H1 (cell line): Measurements from ENCODE around the gene SPARC. TPM values are rescaled to one million over a fixed set of nuclear protein-coding genes. Genes with fewer than 3 reads are reported as not detected.

Experiments
- polyA plus RNA-seq, 7 experiments: library from polyadenylated mRNA; depleted of rRNA in 3 of 7; stranded (reverse) in 5 of 7; unstranded in 2 of 7; fragments of >200 nt in 5 of 7; fragments of 200-250 nt in 2 of 7; gene quantifications; 1 replicate in 5 of 7; 2 replicates in 1 of 7; 4 replicates in 1 of 7; pipeline versions ENCODE4 v1.2.1 to v1.2.3, GENCODE V29; 2011 to 2013; ENCODE audit warnings: missing spikeins in 2 of 7, mixed read lengths in 2 of 7
- total RNA-seq: library from RNA; stranded (reverse); fragmentation: NEBNext Ultra II Directional; extraction: Animal tissue kit (Norgen Biotek cat#: 25700); gene quantifications from 2 replicates; pipeline ENCODE4 v1.2.1, GENCODE V29; 2021
- TF ChIP-seq, protein P1 (sequence below): IDR thresholded peaks from 2 replicates; pipeline ENCODE4 v1.6.1; 2011; ENCODE audit warnings: low read length, improper control_type of control experiment

The SPARC gene
- total and polyA plus RNA-seq, 2 of the 8 experiments (the other 6 are each of a cell fraction or from before 2014, with no cell fraction given), result 375 to 438 TPM

DNA sequence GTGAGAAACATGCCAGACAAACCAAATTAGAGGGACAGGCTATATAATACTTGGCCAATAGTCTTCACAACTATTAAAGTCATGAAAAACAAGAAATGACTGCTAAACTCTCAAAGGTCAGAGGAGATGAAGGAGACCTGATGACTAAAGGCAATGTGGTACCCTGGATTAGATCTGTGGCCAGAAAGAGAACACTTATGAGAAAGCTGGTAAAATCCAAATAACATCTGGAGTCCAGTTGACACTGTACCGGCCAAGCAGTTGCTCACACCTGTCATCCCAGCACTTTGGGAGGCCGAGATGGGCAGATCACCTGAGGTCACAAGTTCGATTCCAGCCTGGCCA is 47.3 kb upstream of the SPARC start (continued):
- TF ChIP-seq, protein P1, sequence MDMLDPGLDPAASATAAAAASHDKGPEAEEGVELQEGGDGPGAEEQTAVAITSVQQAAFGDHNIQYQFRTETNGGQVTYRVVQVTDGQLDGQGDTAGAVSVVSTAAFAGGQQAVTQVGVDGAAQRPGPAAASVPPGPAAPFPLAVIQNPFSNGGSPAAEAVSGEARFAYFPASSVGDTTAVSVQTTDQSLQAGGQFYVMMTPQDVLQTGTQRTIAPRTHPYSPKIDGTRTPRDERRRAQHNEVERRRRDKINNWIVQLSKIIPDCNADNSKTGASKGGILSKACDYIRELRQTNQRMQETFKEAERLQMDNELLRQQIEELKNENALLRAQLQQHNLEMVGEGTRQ, result no peak
